Liver (tissue), 3 donors: Measurements from ENCODE around the gene NOD1.

Source experiments
- CTCF ChIP-seq: fragments of 150-350 bp; IDR thresholded peaks from 2 replicates; pipeline ENCODE4 v1.5.1; 2017; ENCODE audit warnings: improper control_type of control experiment, low read depth, low read length; ENCODE audit not compliant: missing input control
- JUND ChIP-seq, 2 donors: IDR thresholded peaks; 2 replicates each; pipeline ENCODE4 v1.6.1; 2016; ENCODE audit warnings: antibody characterized with exemption in 2 of 2
- REST ChIP-seq: IDR thresholded peaks from 2 replicates; pipeline ENCODE4 v1.6.1; 2016; ENCODE audit warnings: antibody characterized with exemption, mild to moderate bottlenecking
- YY1 ChIP-seq: IDR thresholded peaks from 2 replicates; pipeline ENCODE4 v1.6.1; 2016; ENCODE audit warnings: antibody characterized with exemption, mild to moderate bottlenecking
- donor health status: healthy.
- donor health status: healthy.

GRCh38 chr7:30470771-30471170 lies 7.8 kb downstream of the NOD1 start:
- TF ChIP-seq CTCF, result no peak
- TF ChIP-seq JUND (IDR thresholded peaks at IDR 0.05), result no peak
- no peak for TF ChIP-seq REST
- TF ChIP-seq YY1, result no peak
